ENCODE measurements around the gene CNPY2.

Gene CNPY2

GRCh38 chr12:56315622-56316473, at the start of gene CNPY2:
Gene CNPY2 (minus strand): TSS chr12:56315988. CDS start chr12:56315217, 771 bp downstream.
- POLR2A ChIA-PET, result interaction anchor here (0.6 to 3.4 kb wide), 24 partner anchors 9 to 212 kb away, joined by 3 to 38 read pairs (median 4); partner anchors contain the start of genes COQ10A, MIP, PA2G4 and PAN2
- peak; percentile 92 for DNase-seq (ENCODE audit: extremely low spot score)
- CTCF ChIA-PET, result interaction anchor here (0.7 to 3.5 kb wide), 4 partner anchors 10 to 148 kb away, joined by 3 to 20 read pairs (median 3); no protein-coding TSS in a partner anchor
- TF ChIP-seq PKNOX1 (IDR thresholded peaks at IDR 0.05) (no peak), TARDBP (IDR thresholded peaks at IDR 0.05) (no peak), FOXA1 (IDR thresholded peaks at IDR 0.05) (no peak), HDGF (IDR thresholded peaks at IDR 0.05; ENCODE audit: borderline replicate concordance) (no peak), CTBP1 (IDR thresholded peaks at IDR 0.05; ENCODE audit: borderline replicate concordance) (no peak), SP1 (IDR thresholded peaks at IDR 0.05) (no peak), FOXK2 (IDR thresholded peaks at IDR 0.05) (no peak), LEF1 (IDR thresholded peaks at IDR 0.05; ENCODE audit: borderline replicate concordance) (no peak), BHLHE40 (IDR thresholded peaks at IDR 0.05; ENCODE audit: borderline replicate concordance) (no peak), ZNF384 (IDR thresholded peaks at IDR 0.05) (no peak), NFRKB (IDR thresholded peaks at IDR 0.05) (no peak), ELF4 (IDR thresholded peaks at IDR 0.05) (peak; percentile 60), FOXM1 (IDR thresholded peaks at IDR 0.05; ENCODE audit: borderline replicate concordance) (no peak), L3MBTL2 (conservative IDR thresholded peaks at IDR 0.05) (peak; percentile 83), ARNT (IDR thresholded peaks at IDR 0.05) (no peak), SUZ12 (IDR thresholded peaks at IDR 0.05) (peak; percentile 85)

GRCh38 chr12:56362130-56363059, 46.6 kb upstream of the CNPY2 start, which contains the start of gene APOF:
Gene APOF (minus strand): TSS chr12:56362857. CDS start chr12:56362745, 112 bp downstream.
- TF ChIP-seq ARNT (IDR thresholded peaks at IDR 0.05) (no peak), FOXA1 (IDR thresholded peaks at IDR 0.05) (no peak), BHLHE40 (IDR thresholded peaks at IDR 0.05; ENCODE audit: borderline replicate concordance) (no peak), FOXK2 (IDR thresholded peaks at IDR 0.05) (no peak), PKNOX1 (IDR thresholded peaks at IDR 0.05) (no peak), TARDBP (IDR thresholded peaks at IDR 0.05) (no peak), FOXM1 (IDR thresholded peaks at IDR 0.05; ENCODE audit: borderline replicate concordance) (no peak), HDGF (IDR thresholded peaks at IDR 0.05; ENCODE audit: borderline replicate concordance) (no peak), CTBP1 (IDR thresholded peaks at IDR 0.05; ENCODE audit: borderline replicate concordance) (no peak), L3MBTL2 (conservative IDR thresholded peaks at IDR 0.05) (no peak)
- no peak for DNase-seq (ENCODE audit: extremely low spot score)
- ChIA-PET CTCF (interaction anchor here (0.6 kb wide), 1 partner anchor 17 kb away, joined by 5 read pairs; no protein-coding TSS in a partner anchor), POLR2A (interaction anchor here (1.1 to 5.1 kb wide), 3 partner anchors 14 to 87 kb away, joined by 4 to 46 read pairs (median 13); partner anchors contain the start of genes PAN2 and TIMELESS)

GRCh38 chr12:56361487-56362129, 45.8 kb upstream of the CNPY2 start:
- TF ChIP-seq CTBP1 (IDR thresholded peaks at IDR 0.05; ENCODE audit: borderline replicate concordance) (no peak), SP1 (IDR thresholded peaks at IDR 0.05) (no peak)
- DNase-seq (ENCODE audit: extremely low spot score), result no peak
- CTCF ChIA-PET, result interaction anchor here (0.6 kb wide), 2 partner anchors 16 to 705 kb away, joined by 3 to 5 read pairs; no protein-coding TSS in a partner anchor
- POLR2A ChIA-PET, result interaction anchor here (1.1 to 5.1 kb wide), 5 partner anchors 8 to 88 kb away, joined by 4 to 46 read pairs (median 12); partner anchors contain the start of genes IL23A, PAN2 and TIMELESS

GRCh38 chr12:56359851-56360767, 44.3 kb upstream of the CNPY2 start, which contains the start of gene STAT2:
Gene STAT2 (minus strand): TSS chr12:56360107. CDS start chr12:56356571, 3,536 bp downstream.
- TF ChIP-seq L3MBTL2 (conservative IDR thresholded peaks at IDR 0.05), result peak; percentile 87
- no peak for TF ChIP-seq ELF4 (IDR thresholded peaks at IDR 0.05)
- no peak for TF ChIP-seq FOXM1 (IDR thresholded peaks at IDR 0.05; ENCODE audit: borderline replicate concordance)
- TF ChIP-seq LEF1 (IDR thresholded peaks at IDR 0.05; ENCODE audit: borderline replicate concordance), result no peak
- no peak for TF ChIP-seq NFRKB (IDR thresholded peaks at IDR 0.05)
- TF ChIP-seq HDGF (IDR thresholded peaks at IDR 0.05; ENCODE audit: borderline replicate concordance), result peak; percentile 51; the same call in 1 of the 2 replicates
- TF ChIP-seq TARDBP (IDR thresholded peaks at IDR 0.05), result no peak
- TF ChIP-seq ARNT (IDR thresholded peaks at IDR 0.05), result no peak
- TF ChIP-seq SP1 (IDR thresholded peaks at IDR 0.05), result no peak
- no peak for TF ChIP-seq FOXK2 (IDR thresholded peaks at IDR 0.05)
- no peak for TF ChIP-seq FOXA1 (IDR thresholded peaks at IDR 0.05)
- TF ChIP-seq CTBP1 (IDR thresholded peaks at IDR 0.05; ENCODE audit: borderline replicate concordance), result no peak
- peak; percentile 93 for TF ChIP-seq PKNOX1 (IDR thresholded peaks at IDR 0.05)
- no peak for TF ChIP-seq SUZ12 (IDR thresholded peaks at IDR 0.05)
- TF ChIP-seq BHLHE40 (IDR thresholded peaks at IDR 0.05; ENCODE audit: borderline replicate concordance), result peak; percentile 26; the same call in 1 of the 2 replicates
- TF ChIP-seq ZNF384 (IDR thresholded peaks at IDR 0.05), result peak; percentile 94
- peak; percentile 95 for DNase-seq (ENCODE audit: extremely low spot score)
- ChIA-PET CTCF (interaction anchor here (0.7 to 1.4 kb wide), 4 partner anchors 16 to 104 kb away, joined by 3 to 6 read pairs (median 4); no protein-coding TSS in a partner anchor), POLR2A (interaction anchor here (0.6 to 5.1 kb wide), 37 partner anchors 9 to 892 kb away, joined by 3 to 46 read pairs (median 5); partner anchors contain the start of genes CNPY2, COQ10A, GLS2 and IL23A)

Data from HEK293T (cell line).